Colonic mucosa (tissue), 4 donors: ENCODE data around the gene EVPLL. TPM values are rescaled to one million over a fixed set of nuclear protein-coding genes. Genes with fewer than 3 reads are reported as not detected.

Experiments
- DNase-seq: peaks from one replicate; pipeline ENCODE4 v3.0.0-alpha.2; 2020
- H3K27ac ChIP-seq: fragments of 200-600 bp; one replicate; pipeline ENCODE4 v1.8.0; 2021
- H3K27me3 ChIP-seq: fragments of 200-600 bp; one replicate; pipeline ENCODE4 v1.8.0; 2021
- H3K36me3 ChIP-seq: fragments of 200-600 bp; one replicate; pipeline ENCODE4 v1.8.0; 2021
- H3K4me1 ChIP-seq: fragments of 200-600 bp; one replicate; pipeline ENCODE4 v1.8.0; 2021; ENCODE audit warnings: mild to moderate bottlenecking
- H3K4me3 ChIP-seq: fragments of 200-600 bp; one replicate; pipeline ENCODE4 v1.8.0; 2021
- H3K9ac ChIP-seq, 2 donors: one replicate each; pipeline ENCODE4 v1.7.0; 2013; ENCODE audit warnings: control low read depth in 2 of 2, low read depth in 2 of 2, low read length in 2 of 2
- H3K9me3 ChIP-seq: fragments of 200-600 bp; one replicate; pipeline ENCODE4 v1.8.0; 2021
- CTCF ChIP-seq: fragments of 200-600 bp; IDR thresholded peaks from one replicate; pipeline ENCODE4 v1.8.0; 2022; ENCODE audit warnings: antibody characterized with exemption, mild to moderate bottlenecking
- intact Hi-C: fragments of 100-400 bp; cut with DNase I; formaldehyde crosslinking; loops from one replicate; pipeline ENCODE4 v1.14.1; 2022
- total RNA-seq, 2 donors: library from RNA; stranded (reverse); fragmentation: NEBNext Ultra II Directional in 1 of 2; extraction: Animal tissue kit (Norgen Biotek cat#: 25700) in 1 of 2; gene quantifications; one replicate each; pipeline ENCODE4 v1.2.1, GENCODE V29; 2021
- donor health status: healthy.
- donor health status: DM: no; HTN: no; CAD: no.
- donor health status: DM: no; HTN: no; CAD: no.

EVPLL gene
- total RNA-seq, 2 donors from 2014 or later, result 0.25 to 0.69 TPM

- peak; percentile 78 for DNase-seq
- peak overlapping the region; percentile 91 for H3K4me3 ChIP-seq
- intact Hi-C loops, result no loop called here
- no peaks in the 10 kb centered on the region for H3K36me3 ChIP-seq
- no peaks in the 10 kb centered on the region for H3K4me1 ChIP-seq
- H3K27ac ChIP-seq, result peak overlapping the region; percentile 38
- TF ChIP-seq CTCF, result no peak
- no peaks in the 10 kb centered on the region for H3K27me3 ChIP-seq
- no peaks in the 10 kb centered on the region for H3K9me3 ChIP-seq
- H3K9ac ChIP-seq, result peak overlapping the region; percentile 75 to 84
Observed at GRCh38 chr17:18362698-18363100, 14.9 kb upstream of the EVPLL start.

GRCh38 chr17:18363101-18364049, 14.2 kb upstream of the EVPLL start, which contains the start of gene SHMT1:
Gene SHMT1, minus strand, starts transcription at chr17:18363550. Its CDS starts 7,569 bp downstream, at chr17:18355981.
- no peak for TF ChIP-seq CTCF

GRCh38 chr17:18364166-18364565, 13.4 kb upstream of the EVPLL start:
- TF ChIP-seq CTCF, result no peak
- no peak for DNase-seq
- Histone ChIP-seq H3K4me3 (no peak overlapping the region), H3K9ac (no peak overlapping the region), H3K9me3 (no peaks in the 10 kb centered on the region), H3K27me3 (no peaks in the 10 kb centered on the region), H3K27ac (no peak overlapping the region), H3K36me3 (no peaks in the 10 kb centered on the region), H3K4me1 (no peaks in the 10 kb centered on the region)
- intact Hi-C loops, result no loop called here

More at GRCh38 chr17:18363101-18364049, 14.2 kb upstream of the EVPLL start, which contains the start of gene SHMT1:
- Histone ChIP-seq H3K4me1 (no peaks in the 10 kb centered on the region), H3K9me3 (no peaks in the 10 kb centered on the region), H3K36me3 (no peaks in the 10 kb centered on the region), H3K4me3 (peak within 1 kb of the TSS; percentile 91), H3K9ac (peak within 1 kb of the TSS; percentile 75 to 84), H3K27me3 (no peaks in the 10 kb centered on the region), H3K27ac (peak within 1 kb of the TSS; percentile 38)
- intact Hi-C loops, result no loop called here
- peak; percentile 96 for DNase-seq

GRCh38 chr17:18368946-18369345, 8.6 kb upstream of the EVPLL start:
- Histone ChIP-seq H3K36me3 (no peaks in the 10 kb centered on the region), H3K27ac (no peak overlapping the region), H3K4me3 (no peak overlapping the region), H3K4me1 (no peaks in the 10 kb centered on the region), H3K9me3 (no peaks in the 10 kb centered on the region), H3K9ac (no peak overlapping the region), H3K27me3 (no peaks in the 10 kb centered on the region)
- intact Hi-C loops, result no loop called here
- TF ChIP-seq CTCF, result no peak
- no peak for DNase-seq

- Histone ChIP-seq H3K36me3 (no peaks in the 10 kb centered on the region), H3K27ac (no peak overlapping the region), H3K4me1 (no peaks in the 10 kb centered on the region), H3K9me3 (no peaks in the 10 kb centered on the region), H3K9ac (no peak overlapping the region), H3K27me3 (no peaks in the 10 kb centered on the region), H3K4me3 (no peak overlapping the region)
- no peak for DNase-seq
- no peak for TF ChIP-seq CTCF
- intact Hi-C loops, result no loop called here
Observed at GRCh38 chr17:18370761-18371160, 6.8 kb upstream of the EVPLL start.
